Mucosa of stomach (tissue), 1 donor: ENCODE measurements around the gene TMEM88.

Source experiments
- H3K27me3 ChIP-seq: one replicate; pipeline ENCODE4 v1.7.0; 2013; ENCODE audit warnings: mild to moderate bottlenecking, low read length; ENCODE audit not compliant: control insufficient read depth, insufficient read depth
- H3K36me3 ChIP-seq: one replicate; pipeline ENCODE4 v1.7.0; 2013; ENCODE audit warnings: low read length; ENCODE audit not compliant: control insufficient read depth, insufficient read depth
- H3K4me1 ChIP-seq: one replicate; pipeline ENCODE4 v1.7.0; 2013; ENCODE audit warnings: mild to moderate bottlenecking, low read length; ENCODE audit not compliant: control insufficient read depth, insufficient read depth
- H3K4me3 ChIP-seq: one replicate; pipeline ENCODE4 v1.7.0; 2013; ENCODE audit warnings: low read length
- H3K9ac ChIP-seq: one replicate; pipeline ENCODE4 v1.7.0; 2013; ENCODE audit warnings: mild to moderate bottlenecking, low read length, moderate library complexity
- H3K9me3 ChIP-seq: one replicate; pipeline ENCODE4 v1.7.0; 2013; ENCODE audit warnings: mild to moderate bottlenecking, low read length, moderate library complexity; ENCODE audit not compliant: control insufficient read depth
- donor health status: Pancreatic carcinoma.

Gene TMEM88

DNA sequence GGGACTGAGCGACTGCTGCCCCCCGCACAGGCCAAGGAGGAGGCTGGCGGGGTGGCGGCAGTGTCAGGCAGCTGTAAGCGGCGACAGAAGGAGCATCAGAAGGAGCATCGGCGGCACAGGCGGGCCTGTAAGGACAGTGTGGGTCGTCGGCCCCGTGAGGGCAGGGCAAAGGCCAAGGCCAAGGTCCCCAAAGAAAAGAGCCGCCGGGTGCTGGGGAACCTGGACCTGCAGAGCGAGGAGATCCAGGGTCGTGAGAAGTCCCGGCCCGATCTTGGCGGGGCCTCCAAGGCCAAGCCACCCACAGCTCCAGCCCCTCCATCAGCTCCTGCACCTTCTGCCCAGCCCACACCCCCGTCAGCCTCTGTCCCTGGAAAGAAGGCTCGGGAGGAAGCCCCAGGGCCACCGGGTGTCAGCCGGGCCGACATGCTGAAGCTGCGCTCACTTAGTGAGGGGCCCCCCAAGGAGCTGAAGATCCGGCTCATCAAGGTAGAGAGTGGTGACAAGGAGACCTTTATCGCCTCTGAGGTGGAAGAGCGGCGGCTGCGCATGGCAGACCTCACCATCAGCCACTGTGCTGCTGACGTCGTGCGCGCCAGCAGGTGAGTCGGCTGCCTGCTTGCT lies 5.6 kb upstream of the TMEM88 start:
- peaks cover 24% of the 10 kb centered on the region for H3K4me1 ChIP-seq
- H3K27me3 ChIP-seq, result no peaks in the 10 kb centered on the region
- H3K36me3 ChIP-seq, result peaks cover 24% of the 10 kb centered on the region

DNA sequence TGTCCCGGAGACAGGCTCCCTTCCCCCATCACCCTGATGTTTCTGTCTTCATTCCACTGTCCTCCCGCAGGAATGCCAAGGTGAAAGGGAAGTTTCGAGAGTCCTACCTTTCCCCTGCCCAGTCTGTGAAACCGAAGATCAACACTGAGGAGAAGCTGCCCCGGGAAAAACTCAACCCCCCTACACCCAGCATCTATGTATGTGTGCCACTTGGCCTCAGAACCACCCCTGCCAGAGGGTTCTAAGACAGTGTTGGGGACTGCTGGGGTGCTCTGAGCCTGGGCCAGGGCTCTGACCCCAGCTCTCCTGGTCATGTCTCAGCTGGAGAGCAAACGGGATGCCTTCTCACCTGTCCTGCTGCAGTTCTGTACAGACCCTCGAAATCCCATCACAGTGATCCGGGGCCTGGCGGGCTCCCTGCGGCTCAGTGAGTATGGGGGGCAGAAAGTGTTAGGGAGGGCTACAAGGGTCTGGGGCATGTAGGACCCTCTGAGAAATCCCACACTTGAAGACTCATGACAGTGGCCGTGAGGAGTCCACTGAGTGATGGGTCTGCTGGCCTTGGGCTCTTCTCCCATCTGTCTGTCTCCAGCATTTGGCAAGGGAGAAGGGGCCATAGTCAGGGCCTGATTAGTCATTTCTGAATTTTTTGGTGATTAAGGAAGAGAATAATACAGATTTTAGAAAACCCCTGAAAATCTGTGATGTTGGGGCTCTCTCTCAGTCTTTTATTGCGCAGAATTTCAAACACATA lies 4.9 kb upstream of the TMEM88 start:
- Histone ChIP-seq H3K9me3 (no peaks in the 10 kb centered on the region), H3K27me3 (no peaks in the 10 kb centered on the region), H3K36me3 (peaks cover 24% of the 10 kb centered on the region), H3K4me3 (no peak overlapping the region), H3K9ac (no peak overlapping the region), H3K4me1 (peaks cover 22% of the 10 kb centered on the region)

More for the DNA sequence above, 5.6 kb upstream of the TMEM88 start:
- H3K9ac ChIP-seq, result no peak overlapping the region
- H3K9me3 ChIP-seq, result no peaks in the 10 kb centered on the region
- no peak overlapping the region for H3K4me3 ChIP-seq

DNA sequence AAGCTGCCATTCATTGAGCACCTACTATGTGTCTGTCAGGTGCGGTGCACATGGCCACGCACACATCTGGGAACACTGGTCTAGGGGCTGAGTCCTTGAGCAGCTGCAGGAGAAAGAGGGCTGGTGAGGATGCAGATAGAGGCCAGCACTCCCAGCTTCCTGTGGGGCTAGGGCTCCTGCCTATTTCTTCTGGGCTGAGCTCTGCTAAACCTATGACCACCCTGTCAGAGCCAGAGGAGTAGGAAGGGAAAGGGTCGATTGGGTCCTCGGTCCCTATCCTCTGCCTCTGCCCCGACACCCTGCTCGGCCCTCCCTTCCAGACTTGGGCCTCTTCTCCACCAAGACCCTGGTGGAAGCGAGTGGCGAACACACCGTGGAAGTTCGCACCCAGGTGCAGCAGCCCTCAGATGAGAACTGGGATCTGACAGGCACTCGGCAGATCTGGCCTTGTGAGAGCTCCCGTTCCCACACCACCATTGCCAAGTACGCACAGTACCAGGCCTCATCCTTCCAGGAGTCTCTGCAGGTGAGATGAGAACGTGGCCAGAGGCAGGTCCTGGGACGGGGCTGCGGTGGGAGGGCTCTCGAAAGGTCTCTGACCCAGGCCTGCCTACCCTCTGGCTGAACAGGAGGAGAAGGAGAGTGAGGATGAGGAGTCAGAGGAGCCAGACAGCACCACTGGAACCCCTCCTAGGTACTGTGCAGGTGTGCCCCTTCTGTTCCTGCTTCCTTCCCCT lies 4.0 kb upstream of the TMEM88 start:
- peaks cover 21% of the 10 kb centered on the region for H3K4me1 ChIP-seq
- H3K4me3 ChIP-seq, result no peak overlapping the region
- H3K9me3 ChIP-seq, result no peaks in the 10 kb centered on the region
- H3K9ac ChIP-seq, result no peak overlapping the region
- no peaks in the 10 kb centered on the region for H3K27me3 ChIP-seq
- H3K36me3 ChIP-seq, result peaks cover 24% of the 10 kb centered on the region

DNA sequence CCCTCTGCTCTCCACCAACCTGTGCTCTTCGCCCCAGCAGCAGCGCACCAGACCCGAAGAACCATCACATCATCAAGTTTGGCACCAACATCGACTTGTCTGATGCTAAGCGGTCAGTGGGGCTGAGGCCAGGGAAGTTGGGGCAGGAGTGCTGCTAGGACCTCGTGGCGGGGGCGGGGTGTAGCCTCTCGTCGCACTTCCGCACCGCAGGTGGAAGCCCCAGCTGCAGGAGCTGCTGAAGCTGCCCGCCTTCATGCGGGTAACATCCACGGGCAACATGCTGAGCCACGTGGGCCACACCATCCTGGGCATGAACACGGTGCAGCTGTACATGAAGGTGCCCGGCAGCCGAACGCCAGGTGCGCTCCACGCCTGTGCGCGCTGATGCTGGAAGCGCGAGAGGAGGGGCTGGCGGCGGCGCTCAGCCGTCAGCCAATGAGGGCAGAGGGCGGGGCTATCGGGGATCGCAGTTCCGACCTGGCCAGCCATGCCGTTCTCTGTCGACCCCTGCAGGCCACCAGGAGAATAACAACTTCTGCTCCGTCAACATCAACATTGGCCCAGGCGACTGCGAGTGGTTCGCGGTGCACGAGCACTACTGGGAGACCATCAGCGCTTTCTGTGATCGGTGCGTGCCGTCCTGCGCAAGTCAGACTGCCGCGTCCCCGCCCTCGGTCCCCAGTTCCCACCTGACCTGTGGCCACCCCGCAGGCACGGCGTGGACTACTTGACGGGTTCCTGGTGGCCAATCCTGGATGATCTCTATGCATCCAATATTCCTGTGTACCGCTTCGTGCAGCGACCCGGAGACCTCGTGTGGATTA lies 3.2 kb upstream of the TMEM88 start:
- Histone ChIP-seq H3K36me3 (peaks cover 24% of the 10 kb centered on the region), H3K9ac (no peak overlapping the region), H3K27me3 (no peaks in the 10 kb centered on the region)

DNA sequence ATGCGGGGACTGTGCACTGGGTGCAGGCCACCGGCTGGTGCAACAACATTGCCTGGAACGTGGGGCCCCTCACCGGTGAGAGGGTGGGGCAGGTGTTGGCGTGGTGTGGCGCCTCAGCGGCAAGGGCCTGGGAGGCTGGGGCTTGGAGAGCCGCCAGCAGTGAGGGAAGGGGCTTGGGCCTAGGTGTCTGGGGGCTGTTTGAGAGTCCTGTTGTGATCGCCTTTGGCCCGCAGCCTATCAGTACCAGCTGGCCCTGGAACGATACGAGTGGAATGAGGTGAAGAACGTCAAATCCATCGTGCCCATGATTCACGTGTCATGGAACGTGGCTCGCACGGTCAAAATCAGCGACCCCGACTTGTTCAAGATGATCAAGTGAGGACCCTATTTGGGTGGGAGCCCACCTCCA lies 2.6 kb upstream of the TMEM88 start:
- peaks cover 31% of the 10 kb centered on the region for H3K4me1 ChIP-seq
- H3K9ac ChIP-seq, result no peak overlapping the region
- H3K9me3 ChIP-seq, result no peaks in the 10 kb centered on the region
- H3K27me3 ChIP-seq, result no peaks in the 10 kb centered on the region
- no peak overlapping the region for H3K4me3 ChIP-seq
- peaks cover 24% of the 10 kb centered on the region for H3K36me3 ChIP-seq

More for the DNA sequence above, 3.2 kb upstream of the TMEM88 start:
- Histone ChIP-seq H3K9me3 (no peaks in the 10 kb centered on the region), H3K4me3 (no peak overlapping the region), H3K4me1 (peaks cover 29% of the 10 kb centered on the region)

DNA sequence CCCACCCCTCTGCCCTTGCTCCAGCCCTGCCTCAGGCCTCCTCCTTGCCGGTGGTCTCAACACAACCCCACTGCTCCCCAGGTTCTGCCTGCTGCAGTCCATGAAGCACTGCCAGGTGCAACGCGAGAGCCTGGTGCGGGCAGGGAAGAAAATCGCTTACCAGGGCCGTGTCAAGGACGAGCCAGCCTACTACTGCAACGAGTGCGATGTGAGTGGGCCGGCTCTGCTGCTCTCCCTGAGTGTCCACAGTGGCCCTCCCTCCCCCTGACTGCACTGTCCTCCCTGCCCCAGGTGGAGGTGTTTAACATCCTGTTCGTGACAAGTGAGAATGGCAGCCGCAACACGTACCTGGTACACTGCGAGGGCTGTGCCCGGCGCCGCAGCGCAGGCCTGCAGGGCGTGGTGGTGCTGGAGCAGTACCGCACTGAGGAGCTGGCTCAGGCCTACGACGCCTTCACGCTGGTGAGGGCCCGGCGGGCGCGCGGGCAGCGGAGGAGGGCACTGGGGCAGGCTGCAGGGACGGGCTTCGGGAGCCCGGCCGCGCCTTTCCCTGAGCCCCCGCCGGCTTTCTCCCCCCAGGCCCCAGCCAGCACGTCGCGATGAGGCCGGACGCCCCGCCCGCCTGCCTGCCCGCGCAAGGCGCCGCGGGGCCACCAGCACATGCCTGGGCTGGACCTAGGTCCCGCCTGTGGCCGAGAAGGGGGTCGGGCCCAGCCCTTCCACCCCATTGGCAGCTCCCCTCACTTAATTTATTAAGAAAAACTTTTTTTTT lies 1.8 kb upstream of the TMEM88 start:
- no peak overlapping the region for H3K4me3 ChIP-seq
- peaks cover 24% of the 10 kb centered on the region for H3K36me3 ChIP-seq
- H3K27me3 ChIP-seq, result no peaks in the 10 kb centered on the region
- no peaks in the 10 kb centered on the region for H3K9me3 ChIP-seq
- H3K4me1 ChIP-seq, result peaks cover 31% of the 10 kb centered on the region
- H3K9ac ChIP-seq, result no peak overlapping the region

DNA sequence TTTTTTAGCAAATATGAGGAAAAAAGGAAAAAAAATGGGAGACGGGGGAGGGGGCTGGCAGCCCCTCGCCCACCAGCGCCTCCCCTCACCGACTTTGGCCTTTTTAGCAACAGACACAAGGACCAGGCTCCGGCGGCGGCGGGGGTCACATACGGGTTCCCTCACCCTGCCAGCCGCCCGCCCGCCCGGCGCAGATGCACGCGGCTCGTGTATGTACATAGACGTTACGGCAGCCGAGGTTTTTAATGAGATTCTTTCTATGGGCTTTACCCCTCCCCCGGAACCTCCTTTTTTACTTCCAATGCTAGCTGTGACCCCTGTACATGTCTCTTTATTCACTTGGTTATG lies 1.2 kb upstream of the TMEM88 start:
- Histone ChIP-seq H3K4me1 (peaks cover 35% of the 10 kb centered on the region), H3K4me3 (no peak overlapping the region), H3K36me3 (peaks cover 24% of the 10 kb centered on the region), H3K9ac (no peak overlapping the region), H3K27me3 (no peaks in the 10 kb centered on the region), H3K9me3 (no peaks in the 10 kb centered on the region)

DNA sequence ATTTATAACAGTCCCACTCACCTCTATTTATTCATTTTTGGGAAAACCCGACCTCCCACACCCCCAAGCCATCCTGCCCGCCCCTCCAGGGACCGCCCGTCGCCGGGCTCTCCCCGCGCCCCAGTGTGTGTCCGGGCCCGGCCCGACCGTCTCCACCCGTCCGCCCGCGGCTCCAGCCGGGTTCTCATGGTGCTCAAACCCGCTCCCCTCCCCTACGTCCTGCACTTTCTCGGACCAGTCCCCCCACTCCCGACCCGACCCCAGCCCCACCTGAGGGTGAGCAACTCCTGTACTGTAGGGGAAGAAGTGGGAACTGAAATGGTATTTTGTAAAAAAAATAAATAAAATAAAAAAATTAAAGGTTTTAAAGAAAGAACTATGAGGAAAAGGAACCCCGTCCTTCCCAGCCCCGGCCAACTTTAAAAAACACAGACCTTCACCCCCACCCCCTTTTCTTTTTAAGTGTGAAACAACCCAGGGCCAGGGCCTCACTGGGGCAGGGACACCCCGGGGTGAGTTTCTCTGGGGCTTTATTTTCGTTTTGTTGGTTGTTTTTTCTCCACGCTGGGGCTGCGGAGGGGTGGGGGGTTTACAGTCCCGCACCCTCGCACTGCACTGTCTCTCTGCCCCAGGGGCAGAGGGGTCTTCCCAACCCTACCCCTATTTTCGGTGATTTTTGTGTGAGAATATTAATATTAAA lies 638 bp upstream of the TMEM88 start:
- Histone ChIP-seq H3K4me3 (no peak overlapping the region), H3K4me1 (peaks cover 41% of the 10 kb centered on the region), H3K9me3 (no peaks in the 10 kb centered on the region), H3K36me3 (peaks cover 24% of the 10 kb centered on the region), H3K27me3 (no peaks in the 10 kb centered on the region), H3K9ac (no peak overlapping the region)

DNA sequence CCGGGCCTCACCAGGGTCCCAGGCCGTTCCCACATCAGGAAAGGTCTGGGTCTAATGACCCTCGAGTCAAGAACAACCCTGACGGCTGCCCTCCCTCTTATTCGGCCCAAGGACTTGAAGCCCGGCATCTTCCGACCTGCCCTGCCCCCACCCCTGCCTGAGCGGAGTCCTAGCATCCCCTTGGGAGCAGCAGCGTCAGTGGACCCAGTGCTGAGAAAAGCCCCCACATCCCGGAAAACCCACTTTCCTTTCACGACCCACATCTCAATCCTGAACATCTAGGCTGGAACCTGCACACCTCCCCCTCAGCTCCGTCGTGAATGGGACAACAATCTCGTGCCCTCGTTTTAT lies 769 bp downstream of the TMEM88 start:
- Histone ChIP-seq H3K27me3 (no peaks in the 10 kb centered on the region), H3K4me3 (no peak overlapping the region), H3K9ac (no peak overlapping the region), H3K9me3 (no peaks in the 10 kb centered on the region), H3K36me3 (peaks cover 12% of the 10 kb centered on the region), H3K4me1 (peaks cover 44% of the 10 kb centered on the region)

DNA sequence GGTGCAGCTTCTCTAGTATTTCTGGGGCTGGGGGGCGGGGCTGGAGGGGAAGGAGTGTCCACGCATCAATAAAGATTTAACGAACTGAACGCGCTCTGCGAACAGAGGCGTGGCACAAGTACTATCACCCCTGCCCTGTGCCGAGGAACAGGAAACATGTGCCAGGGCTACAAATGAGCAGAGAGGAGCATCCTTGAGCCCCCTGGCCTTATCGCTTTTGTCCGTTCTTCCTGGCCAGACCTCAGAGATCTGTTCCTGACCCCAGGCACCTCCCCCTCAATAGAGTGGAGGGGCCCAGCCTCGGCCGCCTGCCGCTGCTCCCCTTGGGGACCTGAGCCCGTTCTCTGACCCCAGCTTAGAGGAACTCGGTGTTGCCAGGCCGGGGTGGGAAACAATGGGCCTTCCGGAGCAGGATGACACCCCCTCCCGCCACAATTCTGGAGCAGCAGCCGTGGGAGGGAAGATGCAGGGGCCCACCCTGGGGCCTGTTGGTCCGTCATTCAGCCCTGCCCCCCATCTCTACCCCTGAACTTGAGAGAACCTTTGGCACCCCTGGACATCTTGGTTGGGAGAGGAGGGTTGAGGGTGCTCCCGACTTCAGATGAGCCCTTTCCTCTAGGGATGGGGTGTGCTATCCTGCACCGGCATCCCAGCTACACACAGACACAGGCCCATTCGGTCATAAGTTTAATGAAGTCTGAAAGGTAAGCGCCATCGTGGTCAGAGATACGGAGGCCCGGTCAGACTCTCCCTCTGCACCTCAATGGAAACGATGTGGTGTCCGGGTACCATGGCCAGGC lies 1.3 kb downstream of the TMEM88 start:
- H3K4me3 ChIP-seq, result peak overlapping the region; percentile 83
- H3K9me3 ChIP-seq, result no peaks in the 10 kb centered on the region
- peaks cover 40% of the 10 kb centered on the region for H3K4me1 ChIP-seq
- H3K36me3 ChIP-seq, result peaks cover 7% of the 10 kb centered on the region
- peak overlapping the region; percentile 66 for H3K9ac ChIP-seq
- H3K27me3 ChIP-seq, result no peaks in the 10 kb centered on the region
